HL-60/S4 treated with retinoic acid at 250 ng/mL for 4 days and 3 days (cell line): ENCODE data around the gene ECHDC1.
"Not testable (repeated sequence)": the region's sequence is repeated elsewhere in the genome, so short reads cannot be mapped to it uniquely, and the experiment has no call there.

Experiments used
- in situ Hi-C: fragments of 300-500 bp; cut with MboI; formaldehyde crosslinking; loops from 2 replicates; pipeline ENCODE4 v1.7.0; 2022; ENCODE audit warnings: low sequenced_read_pairs

Gene ECHDC1, protein sequence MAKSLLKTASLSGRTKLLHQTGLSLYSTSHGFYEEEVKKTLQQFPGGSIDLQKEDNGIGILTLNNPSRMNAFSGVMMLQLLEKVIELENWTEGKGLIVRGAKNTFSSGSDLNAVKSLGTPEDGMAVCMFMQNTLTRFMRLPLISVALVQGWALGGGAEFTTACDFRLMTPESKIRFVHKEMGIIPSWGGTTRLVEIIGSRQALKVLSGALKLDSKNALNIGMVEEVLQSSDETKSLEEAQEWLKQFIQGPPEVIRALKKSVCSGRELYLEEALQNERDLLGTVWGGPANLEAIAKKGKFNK

GRCh38 chr6:127342946-127343808 is at the start of gene ECHDC1:
ECHDC1 (minus strand) TSS chr6:127343609; CDS start chr6:127331028, 12,581 bp downstream.
- in situ Hi-C loops, result no loop called here

DNA sequence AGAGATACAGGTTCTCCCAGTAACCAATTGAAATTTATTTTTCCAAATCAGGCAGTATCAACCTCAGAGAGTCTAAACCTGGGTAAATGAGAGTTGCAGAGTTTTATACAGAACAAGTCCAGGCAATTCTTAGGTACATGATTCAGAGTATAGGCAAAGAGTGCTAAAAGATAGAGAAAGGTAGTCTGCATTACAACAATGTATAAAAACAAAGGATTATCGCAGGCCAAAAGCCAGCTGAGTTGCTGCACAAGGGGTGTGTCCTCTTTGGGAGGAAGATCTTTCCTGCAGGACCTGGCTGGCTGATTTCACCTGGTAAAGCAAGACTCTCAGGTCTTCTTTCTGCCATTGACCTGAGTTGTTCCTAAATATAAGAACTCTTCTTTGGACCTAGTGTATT is 48.9 kb upstream of the ECHDC1 start:
- in situ Hi-C loops, result no loop called here

GRCh38 chr6:127391094-127391953 is 47.9 kb upstream of the ECHDC1 start:
- in situ Hi-C loops, result no loop called here

DNA sequence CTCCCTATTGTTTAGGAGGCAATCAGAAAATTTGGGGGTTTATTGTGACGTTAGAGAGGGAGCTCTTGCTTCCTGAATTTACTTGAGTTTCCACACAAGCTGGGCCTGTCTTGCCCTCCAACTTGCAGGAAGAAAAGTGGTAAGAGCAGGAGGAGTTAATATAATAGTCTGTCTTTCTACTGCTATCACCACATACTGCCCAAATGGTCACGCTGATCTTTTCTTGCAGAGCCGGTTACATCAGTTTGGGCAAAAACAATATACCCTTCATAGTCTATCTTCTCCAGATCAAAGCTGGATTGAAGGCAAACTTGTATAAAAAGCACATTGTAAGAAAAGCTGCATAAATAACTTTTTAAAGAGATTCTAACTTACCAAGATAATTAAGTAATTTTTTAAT is 46.3 kb upstream of the ECHDC1 start:
- in situ Hi-C loops, result no loop called here

- in situ Hi-C loops, result no loop called here
Measured at GRCh38 chr6:127385668-127386430, 42.4 kb upstream of the ECHDC1 start.

DNA sequence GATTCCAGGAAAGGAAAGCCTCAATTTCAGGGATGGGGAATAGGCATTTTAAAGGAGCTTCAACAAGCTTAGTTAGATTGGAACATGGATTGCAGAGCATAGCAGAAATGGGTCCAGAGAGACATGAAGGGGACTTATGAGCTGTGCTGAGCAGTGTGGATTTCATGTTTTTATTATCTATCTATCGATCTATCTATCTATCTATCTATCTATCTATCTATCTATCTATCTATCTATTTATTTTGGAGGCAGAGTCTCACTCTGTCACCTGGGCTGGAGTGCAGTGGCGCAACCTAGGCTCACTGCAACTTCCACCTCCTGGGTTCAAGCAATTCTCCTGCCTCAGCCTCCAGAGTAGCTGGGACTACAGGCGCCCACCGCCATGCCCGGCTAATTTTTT is 41.4 kb upstream of the ECHDC1 start:
- in situ Hi-C loops, result not testable (repeated sequence)

GRCh38 chr6:127383988-127384387 is 40.6 kb upstream of the ECHDC1 start:
- in situ Hi-C loops, result no loop called here

DNA sequence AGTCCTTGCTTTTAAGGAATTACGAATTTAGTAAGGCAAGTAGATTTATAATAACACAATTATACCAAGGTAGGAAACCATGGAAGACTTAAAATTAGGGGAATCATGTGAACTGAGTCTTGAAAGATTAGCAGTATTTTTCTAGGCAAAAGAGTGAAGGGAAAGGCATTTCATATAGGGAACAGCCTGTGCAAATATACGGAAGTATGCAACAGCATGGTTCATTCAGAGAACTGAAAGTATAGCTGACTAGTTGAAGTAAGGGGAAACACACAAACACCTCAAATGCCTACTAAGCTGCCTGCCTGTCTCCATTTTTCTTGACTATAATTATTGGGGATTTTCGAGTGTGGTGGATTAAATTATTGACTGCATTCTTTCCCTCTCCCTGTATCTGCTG is 39.0 kb upstream of the ECHDC1 start:
- in situ Hi-C loops, result no loop called here

- in situ Hi-C loops, result no loop called here
Measured at GRCh38 chr6:127381384-127381783, 38.0 kb upstream of the ECHDC1 start.

GRCh38 chr6:127376685-127377084 is 33.3 kb upstream of the ECHDC1 start:
- in situ Hi-C loops, result no loop called here

GRCh38 chr6:127367023-127367375 is 23.6 kb upstream of the ECHDC1 start:
- in situ Hi-C loops, result no loop called here

- in situ Hi-C loops, result no loop called here
Measured at GRCh38 chr6:127366282-127367022, 23.0 kb upstream of the ECHDC1 start.

DNA sequence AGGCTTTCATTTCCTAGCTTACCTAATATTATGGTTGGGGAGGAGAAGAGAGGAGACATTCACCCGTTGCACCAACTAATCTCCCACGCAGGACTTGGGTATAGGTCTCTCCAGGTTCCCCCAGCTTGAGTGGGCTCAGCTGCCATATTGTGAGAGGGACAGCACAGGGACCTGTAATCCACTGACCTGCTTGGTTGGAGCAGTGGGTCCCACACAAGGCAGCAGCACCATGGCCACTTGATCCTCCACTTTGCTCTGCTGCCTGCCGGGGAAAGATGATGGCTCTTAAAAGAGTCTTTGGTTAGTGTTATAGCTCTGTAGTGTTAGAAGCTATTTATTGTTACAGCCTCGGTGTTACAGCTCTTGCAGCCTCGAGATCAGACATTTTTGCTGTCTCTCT is 22.5 kb upstream of the ECHDC1 start:
- in situ Hi-C loops, result no loop called here

DNA sequence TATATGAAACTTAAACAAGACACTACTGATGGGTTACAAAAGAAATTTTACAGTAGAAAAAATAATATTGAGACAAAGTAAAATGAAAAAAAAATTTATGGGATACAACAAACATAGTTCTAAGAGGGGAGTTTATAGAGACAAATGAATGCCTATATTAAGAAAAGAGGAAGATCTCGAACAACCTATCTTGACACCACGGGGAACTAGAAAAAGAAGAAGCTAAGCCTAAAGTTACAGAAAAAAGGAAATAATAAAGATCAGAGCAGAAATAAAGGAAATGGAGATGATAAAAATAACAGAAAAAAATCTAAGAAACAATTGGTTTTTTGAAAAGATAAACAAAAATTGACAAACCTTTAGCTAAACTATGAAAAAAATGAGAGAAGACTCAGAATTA is 9.1 kb upstream of the ECHDC1 start:
- in situ Hi-C loops, result no loop called here

GRCh38 chr6:127349980-127350379 is 6.6 kb upstream of the ECHDC1 start:
- in situ Hi-C loops, result no loop called here

- in situ Hi-C loops, result no loop called here
Measured at GRCh38 chr6:127348028-127348661, 4.7 kb upstream of the ECHDC1 start.

DNA sequence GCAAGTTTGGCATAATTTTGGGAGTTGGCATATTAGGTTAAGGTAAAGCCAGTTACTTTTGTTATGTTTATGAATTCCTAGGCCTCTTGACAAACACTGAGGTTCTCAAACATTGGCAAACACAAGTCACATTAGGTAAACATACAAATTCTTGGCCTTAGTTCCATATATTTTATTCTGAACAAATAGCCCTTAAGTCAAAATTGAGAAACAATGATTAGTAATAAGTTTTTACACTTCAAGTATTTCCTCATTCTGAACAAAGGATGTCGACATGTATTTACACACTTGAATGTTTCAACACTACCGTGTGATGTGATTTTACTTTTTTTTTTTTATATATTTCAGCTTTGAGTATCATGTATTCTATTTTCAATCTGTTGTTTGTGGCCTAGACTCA is 3.8 kb upstream of the ECHDC1 start:
- in situ Hi-C loops, result no loop called here

DNA sequence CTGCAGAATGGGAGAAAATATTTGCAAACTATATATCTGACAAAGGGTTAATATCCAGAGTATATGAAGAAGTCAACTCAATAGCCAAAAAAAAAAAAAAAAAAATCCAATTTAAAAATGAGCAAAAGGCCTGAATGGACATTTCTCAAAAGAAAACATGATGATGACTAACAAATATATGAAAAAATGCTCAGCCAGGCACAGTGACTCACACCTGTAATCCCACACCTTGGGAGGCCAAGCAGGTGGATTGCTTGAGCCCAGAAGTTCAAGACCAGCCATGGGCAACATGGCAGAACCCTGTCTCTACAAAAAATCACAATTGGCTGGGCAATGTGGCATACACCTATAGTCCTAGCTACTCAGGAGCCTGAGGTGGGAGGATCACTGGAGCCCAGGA is 2.1 kb upstream of the ECHDC1 start:
- in situ Hi-C loops, result no loop called here

DNA sequence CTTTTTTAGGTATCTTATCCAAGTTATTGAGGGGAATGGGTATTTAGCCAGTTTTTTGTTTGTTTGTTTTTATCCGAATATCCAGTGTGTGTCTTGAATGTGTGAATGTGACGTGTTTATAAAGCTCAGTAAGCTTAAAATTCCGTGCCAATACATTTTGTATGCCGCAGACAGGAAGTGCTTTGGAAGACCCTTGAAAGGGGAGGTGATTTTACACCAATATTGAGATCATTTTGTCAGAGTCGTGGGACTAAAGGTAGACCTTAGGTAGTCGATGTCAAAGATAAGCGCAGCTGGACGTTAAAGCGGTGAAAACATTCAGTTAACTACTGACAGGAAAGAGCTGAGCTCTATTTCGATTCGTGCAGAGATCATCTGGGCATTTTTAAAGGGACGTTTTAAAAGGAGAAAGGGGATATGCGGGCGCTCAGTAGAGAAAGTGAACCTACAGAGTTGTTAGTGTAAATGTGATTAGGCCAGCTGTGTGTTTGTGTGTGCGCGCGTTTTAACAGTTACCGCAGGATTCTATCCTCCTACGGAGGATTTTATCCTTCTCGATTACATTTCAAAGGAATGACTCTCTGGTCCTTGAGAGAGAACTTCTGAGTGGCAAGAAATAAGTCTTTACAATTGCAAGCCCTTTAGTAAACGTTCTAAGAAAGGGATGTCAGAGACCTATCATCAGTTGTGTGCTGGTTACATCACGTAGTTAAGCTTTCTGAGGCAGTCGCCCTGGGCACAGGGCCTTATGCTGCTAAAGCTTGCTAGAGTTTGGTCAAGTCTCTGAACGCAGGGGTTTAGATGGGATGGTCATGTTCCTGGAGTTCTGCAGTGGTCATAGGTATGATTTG is 625 bp upstream of the ECHDC1 start:
- in situ Hi-C loops, result no loop called here
